ENCODE data around the gene RPS6KA1.

The RPS6KA1 gene

GRCh38 chr1:26500488-26501175 lies 28.9 kb upstream of the RPS6KA1 start:
- TF ChIP-seq CTCF (IDR thresholded peaks at IDR 0.05): no peak

- no peak for TF ChIP-seq CTCF (IDR thresholded peaks at IDR 0.05)
These were observed 12.4 kb upstream of the RPS6KA1 start for GRCh38 chr1:26516987-26517765.

- no peak for TF ChIP-seq CTCF (IDR thresholded peaks at IDR 0.05)
These were observed 11.9 kb upstream of the RPS6KA1 start for GRCh38 chr1:26517766-26518049.

GRCh38 chr1:26518355-26518754 lies 11.2 kb upstream of the RPS6KA1 start:
- no peak for TF ChIP-seq CTCF (IDR thresholded peaks at IDR 0.05)

GRCh38 chr1:26520339-26520738 lies 9.2 kb upstream of the RPS6KA1 start:
- no peak for TF ChIP-seq CTCF (IDR thresholded peaks at IDR 0.05)

- no peak for TF ChIP-seq CTCF (IDR thresholded peaks at IDR 0.05)
These were observed 7.9 kb upstream of the RPS6KA1 start for GRCh38 chr1:26521669-26522030.

GRCh38 chr1:26522073-26522472 lies 7.5 kb upstream of the RPS6KA1 start:
- TF ChIP-seq CTCF (IDR thresholded peaks at IDR 0.05): no peak

All from LNCAP (cell line).